ENCODE results near the gene CABLES2. TPM values are rescaled to one million over a fixed set of nuclear protein-coding genes. Genes with fewer than 3 reads are reported as not detected.

CABLES2 gene
- total and polyA plus RNA-seq, 9 of the 15 experiments (the other 6 are each of a cell fraction or from before 2014, with no cell fraction given) = 0.46 to 4.2 (median 1.6) TPM

DNA sequence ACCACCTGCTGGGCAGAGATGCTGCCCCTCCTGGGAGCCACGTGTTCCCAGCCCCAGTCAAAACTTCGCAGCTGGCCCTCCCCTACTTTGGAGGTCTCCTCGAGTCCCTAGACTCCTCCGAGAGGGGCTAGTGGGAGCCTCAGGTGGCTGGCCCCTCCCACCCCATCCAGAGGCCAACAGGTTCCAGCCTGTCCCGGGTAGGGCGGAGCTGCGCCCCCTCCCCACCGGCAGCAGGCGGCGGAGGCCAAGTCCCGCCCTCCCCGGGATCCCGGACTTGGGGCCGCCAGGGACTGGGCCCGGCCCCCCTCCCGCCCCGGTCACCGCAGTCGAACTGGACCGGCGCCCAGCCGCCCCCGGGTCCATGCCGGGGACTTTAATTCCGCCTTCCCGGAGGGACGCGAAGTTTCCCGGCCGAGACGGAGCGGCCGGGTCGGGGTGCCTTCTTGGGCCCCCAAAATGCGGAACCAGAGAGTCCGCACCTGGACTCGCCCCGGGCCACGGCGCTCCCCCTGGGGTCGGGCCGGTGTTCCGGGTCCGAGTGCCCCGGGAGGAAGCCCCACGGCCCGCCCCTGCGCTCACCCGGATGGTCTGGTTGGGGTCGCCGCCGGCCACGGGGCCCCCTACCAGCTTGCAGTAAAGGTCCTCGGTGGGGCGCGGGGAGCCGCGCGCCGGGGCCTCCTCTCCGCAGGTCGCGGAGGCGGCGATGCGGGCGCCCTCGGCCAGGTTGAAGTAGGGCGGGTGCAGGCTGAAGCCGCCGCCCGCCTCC, 40.5 kb downstream of the CABLES2 start (continued):
- TF ChIP-seq ZNF224 (CRISPR knock-in tag; IDR thresholded peaks at IDR 0.05) = no peak
- TF ChIP-seq MTA1 (IDR thresholded peaks at IDR 0.05; ENCODE audit: borderline replicate concordance) = no peak
- peak; percentile 31; the same call in 1 of the 2 replicates for TF ChIP-seq ZNF121 (CRISPR knock-in tag; conservative IDR thresholded peaks at IDR 0.05)
- TF ChIP-seq, protein P1, sequence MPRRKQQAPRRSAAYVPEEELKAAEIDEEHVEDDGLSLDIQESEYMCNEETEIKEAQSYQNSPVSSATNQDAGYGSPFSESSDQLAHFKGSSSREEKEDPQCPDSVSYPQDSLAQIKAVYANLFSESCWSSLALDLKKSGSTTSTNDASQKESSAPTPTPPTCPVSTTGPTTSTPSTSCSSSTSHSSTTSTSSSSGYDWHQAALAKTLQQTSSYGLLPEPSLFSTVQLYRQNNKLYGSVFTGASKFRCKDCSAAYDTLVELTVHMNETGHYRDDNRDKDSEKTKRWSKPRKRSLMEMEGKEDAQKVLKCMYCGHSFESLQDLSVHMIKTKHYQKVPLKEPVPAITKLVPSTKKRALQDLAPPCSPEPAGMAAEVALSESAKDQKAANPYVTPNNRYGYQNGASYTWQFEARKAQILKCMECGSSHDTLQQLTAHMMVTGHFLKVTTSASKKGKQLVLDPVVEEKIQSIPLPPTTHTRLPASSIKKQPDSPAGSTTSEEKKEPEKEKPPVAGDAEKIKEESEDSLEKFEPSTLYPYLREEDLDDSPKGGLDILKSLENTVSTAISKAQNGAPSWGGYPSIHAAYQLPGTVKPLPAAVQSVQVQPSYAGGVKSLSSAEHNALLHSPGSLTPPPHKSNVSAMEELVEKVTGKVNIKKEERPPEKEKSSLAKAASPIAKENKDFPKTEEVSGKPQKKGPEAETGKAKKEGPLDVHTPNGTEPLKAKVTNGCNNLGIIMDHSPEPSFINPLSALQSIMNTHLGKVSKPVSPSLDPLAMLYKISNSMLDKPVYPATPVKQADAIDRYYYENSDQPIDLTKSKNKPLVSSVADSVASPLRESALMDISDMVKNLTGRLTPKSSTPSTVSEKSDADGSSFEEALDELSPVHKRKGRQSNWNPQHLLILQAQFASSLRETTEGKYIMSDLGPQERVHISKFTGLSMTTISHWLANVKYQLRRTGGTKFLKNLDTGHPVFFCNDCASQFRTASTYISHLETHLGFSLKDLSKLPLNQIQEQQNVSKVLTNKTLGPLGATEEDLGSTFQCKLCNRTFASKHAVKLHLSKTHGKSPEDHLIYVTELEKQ (CRISPR knock-in tag; IDR thresholded peaks at IDR 0.05) = no peak
- TF ChIP-seq KDM2B (CRISPR knock-in tag; IDR thresholded peaks at IDR 0.05) = no peak
- no peak for TF ChIP-seq TAF9B (IDR thresholded peaks at IDR 0.05; ENCODE audit: partially characterized antibody)
- TF ChIP-seq, protein P2, sequence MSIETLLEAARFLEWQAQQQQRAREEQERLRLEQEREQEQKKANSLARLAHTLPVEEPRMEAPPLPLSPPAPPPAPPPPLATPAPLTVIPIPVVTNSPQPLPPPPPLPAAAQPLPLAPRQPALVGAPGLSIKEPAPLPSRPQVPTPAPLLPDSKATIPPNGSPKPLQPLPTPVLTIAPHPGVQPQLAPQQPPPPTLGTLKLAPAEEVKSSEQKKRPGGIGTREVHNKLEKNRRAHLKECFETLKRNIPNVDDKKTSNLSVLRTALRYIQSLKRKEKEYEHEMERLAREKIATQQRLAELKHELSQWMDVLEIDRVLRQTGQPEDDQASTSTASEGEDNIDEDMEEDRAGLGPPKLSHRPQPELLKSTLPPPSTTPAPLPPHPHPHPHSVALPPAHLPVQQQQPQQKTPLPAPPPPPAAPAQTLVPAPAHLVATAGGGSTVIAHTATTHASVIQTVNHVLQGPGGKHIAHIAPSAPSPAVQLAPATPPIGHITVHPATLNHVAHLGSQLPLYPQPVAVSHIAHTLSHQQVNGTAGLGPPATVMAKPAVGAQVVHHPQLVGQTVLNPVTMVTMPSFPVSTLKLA (conservative IDR thresholded peaks at IDR 0.05) = peak; percentile 80 to 82
- TF ChIP-seq, protein P3, sequence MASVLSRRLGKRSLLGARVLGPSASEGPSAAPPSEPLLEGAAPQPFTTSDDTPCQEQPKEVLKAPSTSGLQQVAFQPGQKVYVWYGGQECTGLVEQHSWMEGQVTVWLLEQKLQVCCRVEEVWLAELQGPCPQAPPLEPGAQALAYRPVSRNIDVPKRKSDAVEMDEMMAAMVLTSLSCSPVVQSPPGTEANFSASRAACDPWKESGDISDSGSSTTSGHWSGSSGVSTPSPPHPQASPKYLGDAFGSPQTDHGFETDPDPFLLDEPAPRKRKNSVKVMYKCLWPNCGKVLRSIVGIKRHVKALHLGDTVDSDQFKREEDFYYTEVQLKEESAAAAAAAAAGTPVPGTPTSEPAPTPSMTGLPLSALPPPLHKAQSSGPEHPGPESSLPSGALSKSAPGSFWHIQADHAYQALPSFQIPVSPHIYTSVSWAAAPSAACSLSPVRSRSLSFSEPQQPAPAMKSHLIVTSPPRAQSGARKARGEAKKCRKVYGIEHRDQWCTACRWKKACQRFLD (CRISPR knock-in tag; IDR thresholded peaks at IDR 0.05) = no peak
- TF ChIP-seq ZNF766 (CRISPR knock-in tag; conservative IDR thresholded peaks at IDR 0.05) = 0 out of 2 replicates have a peak, but pooled peaks have one; percentile 43
- no peak for TF ChIP-seq TCFL5 (CRISPR knock-in tag; conservative IDR thresholded peaks at IDR 0.05)
- no peak for TF ChIP-seq SREBF2 (CRISPR knock-in tag; IDR thresholded peaks at IDR 0.05)
- 0 out of 2 replicates have a peak, but pooled peaks have one; percentile 49 for TF ChIP-seq RBM14 (IDR thresholded peaks at IDR 0.05; ENCODE audit: borderline replicate concordance, insufficient read depth, low read depth, low read length)
- TF ChIP-seq L3MBTL2 (IDR thresholded peaks at IDR 0.05) = peak; percentile 17; the same call in 1 of the 2 replicates
- TF ChIP-seq BACH1 (tag; IDR thresholded peaks at IDR 0.05) = no peak
- no peak for TF ChIP-seq STAT5A (IDR thresholded peaks at IDR 0.05; ENCODE audit: borderline replicate concordance, low read length)
- TF ChIP-seq, protein P4, sequence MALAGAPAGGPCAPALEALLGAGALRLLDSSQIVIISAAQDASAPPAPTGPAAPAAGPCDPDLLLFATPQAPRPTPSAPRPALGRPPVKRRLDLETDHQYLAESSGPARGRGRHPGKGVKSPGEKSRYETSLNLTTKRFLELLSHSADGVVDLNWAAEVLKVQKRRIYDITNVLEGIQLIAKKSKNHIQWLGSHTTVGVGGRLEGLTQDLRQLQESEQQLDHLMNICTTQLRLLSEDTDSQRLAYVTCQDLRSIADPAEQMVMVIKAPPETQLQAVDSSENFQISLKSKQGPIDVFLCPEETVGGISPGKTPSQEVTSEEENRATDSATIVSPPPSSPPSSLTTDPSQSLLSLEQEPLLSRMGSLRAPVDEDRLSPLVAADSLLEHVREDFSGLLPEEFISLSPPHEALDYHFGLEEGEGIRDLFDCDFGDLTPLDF (CRISPR knock-in tag; IDR thresholded peaks at IDR 0.05) = no peak
- no peak for TF ChIP-seq NCOA2 (IDR thresholded peaks at IDR 0.05; ENCODE audit: partially characterized antibody in 2 of 2)
- no peak for TF ChIP-seq HDAC2 (IDR thresholded peaks at IDR 0.05)
- no peak for TF ChIP-seq GABPB2 (CRISPR knock-in tag; conservative IDR thresholded peaks at IDR 0.05)
- TF ChIP-seq SIRT6 (IDR thresholded peaks at IDR 0.05; ENCODE audit: low read depth, low read length) = no peak
- TF ChIP-seq DNMT1 (IDR thresholded peaks at IDR 0.05) = no peak

Measured in K562 (cell line).